ENCODE data around the gene PCDHGA9.
"Not testable (repeated sequence)": the region's sequence is repeated elsewhere in the genome, so short reads cannot be mapped to it uniquely, and the experiment has no call there.

The PCDHGA9 gene

DNA sequence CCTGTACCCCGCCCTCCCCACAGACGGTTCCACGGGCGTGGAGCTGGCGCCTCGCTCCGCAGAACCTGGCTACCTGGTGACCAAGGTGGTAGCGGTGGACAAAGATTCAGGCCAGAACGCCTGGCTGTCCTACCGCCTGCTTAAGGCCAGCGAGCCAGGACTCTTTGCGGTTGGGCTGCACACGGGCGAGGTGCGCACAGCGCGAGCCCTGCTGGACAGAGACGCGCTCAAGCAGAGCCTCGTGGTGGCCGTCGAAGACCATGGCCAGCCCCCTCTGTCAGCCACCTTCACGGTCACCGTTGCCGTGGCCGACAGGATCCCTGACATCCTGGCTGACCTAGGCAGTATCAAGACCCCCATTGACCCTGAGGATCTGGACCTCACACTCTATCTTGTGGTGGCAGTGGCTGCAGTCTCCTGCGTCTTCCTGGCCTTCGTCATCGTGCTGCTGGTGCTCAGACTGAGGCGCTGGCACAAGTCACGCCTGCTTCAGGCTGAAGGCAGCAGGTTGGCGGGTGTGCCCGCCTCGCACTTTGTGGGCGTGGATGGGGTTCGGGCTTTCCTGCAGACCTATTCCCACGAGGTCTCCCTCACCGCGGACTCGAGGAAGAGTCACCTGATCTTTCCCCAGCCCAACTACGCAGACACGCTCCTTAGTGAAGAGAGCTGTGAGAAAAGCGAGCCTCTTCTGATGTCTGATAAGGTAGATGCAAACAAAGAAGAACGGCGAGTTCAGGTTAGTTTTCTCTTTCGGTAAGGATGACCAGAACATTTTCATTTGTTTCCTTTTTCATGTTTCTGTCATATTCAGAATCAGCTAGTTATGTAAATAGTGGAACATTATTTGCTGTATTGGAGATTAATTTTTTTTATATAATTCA, 36.3 kb upstream of the PCDHGA9 start:
- peaks cover 35 to 60% of the 10 kb centered on the region in 2 donors for H3K9me3 ChIP-seq (ENCODE audit: control insufficient read depth in 2 of 2, low read length in 2 of 2)
- H3K4me1 ChIP-seq (ENCODE audit: control insufficient read depth, insufficient read depth, low read length) = no peaks in the 10 kb centered on the region
- no peaks in the 10 kb centered on the region for H3K36me3 ChIP-seq (ENCODE audit: control insufficient read depth in 2 of 2, insufficient read depth in 2 of 2, low read length in 2 of 2)
- H3K27ac ChIP-seq (ENCODE audit: low read length) = no peak overlapping the region
- no peaks in the 10 kb centered on the region for H3K27me3 ChIP-seq (ENCODE audit: control insufficient read depth in 1 of 2, insufficient read depth in 2 of 2, low read length in 2 of 2)
- H3K9ac ChIP-seq (ENCODE audit: low read length in 2 of 2) = no peak overlapping the region
- peak overlapping the region; percentile 22 to 46 for H3K4me3 ChIP-seq (ENCODE audit: low read length in 2 of 2)

DNA sequence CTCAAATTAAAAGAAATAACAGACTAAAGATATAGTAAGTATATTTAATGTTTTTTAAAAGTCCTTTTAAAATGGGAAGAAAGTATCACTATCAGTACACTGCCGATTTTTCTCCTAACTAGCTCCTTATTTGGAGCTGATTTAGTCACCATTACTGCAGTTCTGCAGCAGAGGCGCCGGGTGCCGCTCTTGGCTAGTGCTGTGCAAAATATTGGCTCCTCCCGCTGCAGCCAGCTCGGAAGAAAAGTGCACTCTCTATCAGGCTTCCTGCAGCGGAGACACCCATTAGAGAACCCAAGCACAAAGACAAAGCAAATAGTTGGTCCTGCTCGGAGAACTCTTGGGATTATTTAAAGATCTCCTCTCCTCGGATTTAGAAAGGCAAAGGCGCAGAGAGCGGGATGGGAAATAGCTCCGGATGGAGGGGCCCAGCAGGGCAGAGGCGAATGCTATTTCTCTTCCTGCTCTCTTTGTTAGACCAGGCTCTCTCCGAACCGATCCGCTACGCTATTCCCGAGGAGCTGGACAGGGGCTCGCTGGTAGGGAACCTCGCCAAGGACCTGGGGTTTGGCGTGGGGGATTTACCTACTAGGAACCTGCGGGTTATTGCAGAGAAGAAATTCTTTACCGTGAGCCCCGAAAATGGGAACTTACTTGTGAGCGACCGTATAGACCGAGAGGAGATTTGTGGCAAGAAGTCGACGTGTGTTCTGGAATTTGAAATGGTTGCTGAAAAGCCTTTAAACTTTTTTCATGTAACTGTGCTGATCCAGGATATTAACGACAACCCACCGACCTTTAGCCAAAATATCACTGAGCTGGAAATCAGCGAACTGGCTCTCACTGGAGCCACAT, 32.4 kb upstream of the PCDHGA9 start, which contains the start of gene PCDHGB3:
PCDHGB3 (plus strand) TSS at position 249 of the 855 bp plus-strand sequence; CDS start at position 402, 153 bp downstream.
- Histone ChIP-seq H3K4me3 (ENCODE audit: low read length in 2 of 2) (peak within 1 kb of the TSS; percentile 47 to 57), H3K27me3 (ENCODE audit: control insufficient read depth in 1 of 2, insufficient read depth in 2 of 2, low read length in 2 of 2) (no peaks in the 10 kb centered on the region), H3K9ac (ENCODE audit: low read length in 2 of 2) (no peak within 1 kb of the TSS), H3K9me3 (ENCODE audit: control insufficient read depth in 2 of 2, low read length in 2 of 2) (peaks cover 45 to 70% of the 10 kb centered on the region in 2 donors), H3K4me1 (ENCODE audit: control insufficient read depth, insufficient read depth, low read length) (peaks cover 4% of the 10 kb centered on the region), H3K36me3 (ENCODE audit: control insufficient read depth in 2 of 2, insufficient read depth in 2 of 2, low read length in 2 of 2) (peaks cover 0 to 2% of the 10 kb centered on the region in 2 donors), H3K27ac (ENCODE audit: low read length) (no peak within 1 kb of the TSS)

- Histone ChIP-seq H3K9ac (ENCODE audit: low read length in 2 of 2) (no peak overlapping the region), H3K4me1 (ENCODE audit: control insufficient read depth, insufficient read depth, low read length) (peaks cover 4% of the 10 kb centered on the region), H3K4me3 (ENCODE audit: low read length in 2 of 2) (peak overlapping the region; percentile 36 to 47), H3K9me3 (ENCODE audit: control insufficient read depth in 2 of 2, low read length in 2 of 2) (peaks cover 41 to 70% of the 10 kb centered on the region in 2 donors), H3K36me3 (ENCODE audit: control insufficient read depth in 2 of 2, insufficient read depth in 2 of 2, low read length in 2 of 2) (peaks cover 0 to 2% of the 10 kb centered on the region in 2 donors), H3K27me3 (ENCODE audit: control insufficient read depth in 1 of 2, insufficient read depth in 2 of 2, low read length in 2 of 2) (no peaks in the 10 kb centered on the region), H3K27ac (ENCODE audit: low read length) (no peak overlapping the region)
Measured at GRCh38 chr5:141371572-141372475, 30.8 kb upstream of the PCDHGA9 start.

DNA sequence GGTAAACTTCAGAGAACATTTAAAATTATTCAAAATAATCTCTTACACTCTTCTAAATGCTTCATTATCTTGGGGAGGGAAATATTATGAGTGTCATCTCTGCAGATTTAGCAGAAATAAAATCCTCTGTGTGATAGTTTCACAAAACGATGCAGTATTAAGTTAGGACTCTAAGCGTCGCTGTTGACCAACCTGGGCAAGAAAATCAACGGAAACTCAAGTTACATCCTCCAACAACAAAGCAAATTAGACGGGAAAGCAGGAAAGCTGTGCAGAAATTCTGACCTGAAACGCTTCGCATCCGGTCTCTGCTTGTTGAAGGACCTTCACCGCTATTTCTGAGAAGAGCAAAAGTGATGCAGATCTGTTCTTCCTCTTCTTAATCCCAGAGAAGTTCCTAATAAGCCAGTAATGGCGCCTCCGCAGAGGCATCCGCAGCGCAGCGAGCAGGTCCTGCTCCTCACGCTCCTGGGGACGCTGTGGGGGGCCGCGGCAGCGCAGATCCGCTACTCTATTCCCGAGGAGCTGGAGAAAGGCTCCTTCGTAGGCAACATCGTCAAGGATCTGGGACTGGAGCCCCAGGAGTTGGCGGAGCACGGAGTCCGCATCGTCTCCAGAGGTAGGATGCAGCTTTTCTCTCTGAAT, 28.8 kb upstream of the PCDHGA9 start, which contains the start of gene PCDHGA6:
PCDHGA6 (plus strand) TSS at position 219 of the 645 bp plus-strand sequence; CDS start at position 412, 193 bp downstream.
- H3K36me3 ChIP-seq (ENCODE audit: control insufficient read depth in 2 of 2, insufficient read depth in 2 of 2, low read length in 2 of 2) = peaks cover 0 to 2% of the 10 kb centered on the region in 2 donors
- H3K9ac ChIP-seq (ENCODE audit: low read length in 2 of 2) = no peak within 1 kb of the TSS
- H3K4me1 ChIP-seq (ENCODE audit: control insufficient read depth, insufficient read depth, low read length) = peaks cover 4% of the 10 kb centered on the region
- H3K27ac ChIP-seq (ENCODE audit: low read length) = no peak within 1 kb of the TSS
- peaks cover 40 to 77% of the 10 kb centered on the region in 2 donors for H3K9me3 ChIP-seq (ENCODE audit: control insufficient read depth in 2 of 2, low read length in 2 of 2)
- H3K4me3 ChIP-seq (ENCODE audit: low read length in 2 of 2) = peak within 1 kb of the TSS; percentile 31 to 65
- H3K27me3 ChIP-seq (ENCODE audit: control insufficient read depth in 1 of 2, insufficient read depth in 2 of 2, low read length in 2 of 2) = no peaks in the 10 kb centered on the region

DNA sequence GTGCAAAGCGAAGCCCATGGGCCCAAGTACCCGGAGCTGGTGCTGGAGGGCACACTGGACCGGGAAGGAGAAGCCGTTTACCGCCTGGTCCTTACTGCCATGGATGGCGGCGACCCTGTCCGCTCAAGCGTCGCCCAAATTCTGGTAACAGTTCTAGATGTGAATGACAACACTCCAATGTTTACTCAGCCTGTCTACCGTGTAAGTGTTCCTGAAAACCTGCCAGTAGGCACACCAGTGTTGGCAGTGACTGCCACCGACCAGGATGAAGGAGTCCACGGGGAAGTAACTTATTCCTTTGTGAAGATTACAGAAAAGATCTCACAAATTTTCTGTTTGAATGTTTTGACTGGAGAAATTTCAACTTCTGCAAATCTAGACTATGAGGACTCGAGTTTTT, 28.0 kb upstream of the PCDHGA9 start:
- no peak overlapping the region for H3K27ac ChIP-seq (ENCODE audit: low read length)
- H3K4me3 ChIP-seq (ENCODE audit: low read length in 2 of 2) = peak overlapping the region; percentile 31 to 65
- no peak overlapping the region for H3K9ac ChIP-seq (ENCODE audit: low read length in 2 of 2)
- peaks cover 38 to 76% of the 10 kb centered on the region in 2 donors for H3K9me3 ChIP-seq (ENCODE audit: control insufficient read depth in 2 of 2, low read length in 2 of 2)
- H3K27me3 ChIP-seq (ENCODE audit: control insufficient read depth in 1 of 2, insufficient read depth in 2 of 2, low read length in 2 of 2) = no peaks in the 10 kb centered on the region
- H3K4me1 ChIP-seq (ENCODE audit: control insufficient read depth, insufficient read depth, low read length) = peaks cover 4% of the 10 kb centered on the region
- peaks cover 0 to 2% of the 10 kb centered on the region in 2 donors for H3K36me3 ChIP-seq (ENCODE audit: control insufficient read depth in 2 of 2, insufficient read depth in 2 of 2, low read length in 2 of 2)

DNA sequence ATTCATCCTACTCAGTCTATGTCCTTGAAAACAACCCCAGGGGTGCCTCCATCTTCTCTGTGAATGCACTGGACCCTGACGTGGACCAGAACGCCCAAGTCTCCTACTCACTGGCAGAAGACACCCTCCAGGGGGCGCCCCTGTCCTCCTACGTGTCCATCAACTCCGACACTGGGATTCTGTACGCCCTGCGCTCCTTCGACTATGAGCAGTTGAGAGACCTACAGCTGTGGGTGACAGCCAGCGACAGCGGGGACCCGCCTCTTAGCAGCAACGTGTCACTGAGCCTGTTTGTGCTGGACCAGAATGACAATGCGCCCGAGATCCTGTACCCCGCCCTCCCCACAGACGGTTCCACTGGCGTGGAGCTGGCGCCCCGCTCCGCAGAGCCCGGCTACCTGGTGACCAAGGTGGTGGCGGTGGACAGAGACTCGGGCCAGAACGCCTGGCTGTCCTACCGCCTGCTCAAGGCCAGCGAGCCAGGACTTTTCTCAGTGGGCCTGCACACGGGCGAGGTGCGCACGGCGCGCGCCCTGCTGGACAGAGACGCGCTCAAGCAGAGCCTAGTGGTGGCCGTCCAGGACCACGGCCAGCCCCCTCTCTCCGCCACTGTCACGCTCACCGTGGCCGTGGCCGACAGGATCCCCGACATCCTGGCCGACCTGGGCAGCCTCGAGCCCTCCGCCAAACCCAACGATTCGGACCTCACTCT, 27.0 kb upstream of the PCDHGA9 start:
- H3K27me3 ChIP-seq (ENCODE audit: control insufficient read depth in 1 of 2, insufficient read depth in 2 of 2, low read length in 2 of 2) = not testable (repeated sequence)
- H3K4me3 ChIP-seq (ENCODE audit: low read length in 2 of 2) = peak overlapping the region in 1 of 2 donors; percentile 15
- peaks cover 36 to 73% of the 10 kb centered on the region in 2 donors for H3K9me3 ChIP-seq (ENCODE audit: control insufficient read depth in 2 of 2, low read length in 2 of 2)

GRCh38 chr5:141382469-141383294, 19.9 kb upstream of the PCDHGA9 start, which contains the start of gene PCDHGA7:
TSS of gene PCDHGA7 (plus strand) at chr5:141382742. CDS start at chr5:141382900, 158 bp downstream.
- Histone ChIP-seq H3K27me3 (ENCODE audit: control insufficient read depth in 1 of 2, insufficient read depth in 2 of 2, low read length in 2 of 2) (no peaks in the 10 kb centered on the region), H3K4me3 (ENCODE audit: low read length in 2 of 2) (peak within 1 kb of the TSS; percentile 56 to 58), H3K9ac (ENCODE audit: low read length in 2 of 2) (no peak within 1 kb of the TSS), H3K9me3 (ENCODE audit: control insufficient read depth in 2 of 2, low read length in 2 of 2) (peaks cover 34 to 60% of the 10 kb centered on the region in 2 donors), H3K36me3 (ENCODE audit: control insufficient read depth in 2 of 2, insufficient read depth in 2 of 2, low read length in 2 of 2) (peaks cover 0 to 3% of the 10 kb centered on the region in 2 donors), H3K4me1 (ENCODE audit: control insufficient read depth, insufficient read depth, low read length) (no peaks in the 10 kb centered on the region), H3K27ac (ENCODE audit: low read length) (no peak within 1 kb of the TSS)

More for the DNA sequence above, 27.0 kb upstream of the PCDHGA9 start:
- H3K9ac ChIP-seq (ENCODE audit: low read length in 2 of 2); H3K27ac ChIP-seq (ENCODE audit: low read length); H3K36me3 ChIP-seq (ENCODE audit: control insufficient read depth in 2 of 2, insufficient read depth in 2 of 2, low read length in 2 of 2); H3K4me1 ChIP-seq (ENCODE audit: control insufficient read depth, insufficient read depth, low read length): not testable (repeated sequence)

- Histone ChIP-seq H3K4me3 (ENCODE audit: low read length in 2 of 2) (peak overlapping the region; percentile 56 to 58), H3K9me3 (ENCODE audit: control insufficient read depth in 2 of 2, low read length in 2 of 2) (peaks cover 36 to 59% of the 10 kb centered on the region in 2 donors), H3K36me3 (ENCODE audit: control insufficient read depth in 2 of 2, insufficient read depth in 2 of 2, low read length in 2 of 2) (peaks cover 0 to 3% of the 10 kb centered on the region in 2 donors), H3K27ac (ENCODE audit: low read length) (no peak overlapping the region), H3K9ac (ENCODE audit: low read length in 2 of 2) (no peak overlapping the region), H3K27me3 (ENCODE audit: control insufficient read depth in 1 of 2, insufficient read depth in 2 of 2, low read length in 2 of 2) (no peaks in the 10 kb centered on the region), H3K4me1 (ENCODE audit: control insufficient read depth, insufficient read depth, low read length) (no peaks in the 10 kb centered on the region)
Measured at GRCh38 chr5:141383345-141383744, 19.2 kb upstream of the PCDHGA9 start.

Data from stomach smooth muscle (tissue), 2 donors.